SK-N-MC (cell line): ENCODE results near the gene LIN28A.

Experiments
- EZH2 ChIP-seq: fragments of 200-600 bp; sonication (generic); IDR thresholded peaks from one replicate; pipeline ENCODE4 v1.6.1; 2017; ENCODE audit warnings: antibody characterized with exemption
- FOXP2 ChIP-seq: optimal IDR thresholded peaks from 2 replicates; pipeline ENCODE3; 2011; ENCODE audit warnings: mild to moderate bottlenecking, moderate library complexity; ENCODE audit not compliant: insufficient read depth; ENCODE audit errors: extremely low read length, control extremely low read depth
- POLR2AphosphoS5 ChIP-seq: IDR thresholded peaks from 2 replicates; pipeline ENCODE4 v1.6.1; 2012; ENCODE audit warnings: mild to moderate bottlenecking, low read depth, low read length, borderline replicate concordance

DNA sequence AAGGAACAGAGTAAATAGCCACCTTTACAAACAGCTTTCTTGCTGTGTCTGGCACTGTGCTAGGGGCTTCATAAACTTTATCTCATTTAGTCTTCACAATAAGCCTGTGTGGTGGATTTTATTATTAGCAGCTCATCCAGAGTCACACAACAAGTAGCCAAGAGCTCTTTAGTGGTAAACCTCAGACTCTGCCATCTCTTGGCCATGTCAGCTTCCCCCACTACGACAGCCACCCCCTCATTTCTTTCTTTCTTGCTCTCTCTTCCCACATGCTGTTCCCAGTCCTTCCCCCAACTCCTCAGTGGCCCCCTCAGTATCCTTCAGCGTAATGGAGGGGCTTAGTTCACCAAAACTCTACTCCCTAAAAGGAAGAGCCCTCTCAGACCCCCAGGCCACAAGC is 36.8 kb upstream of the LIN28A start:
- no peak for TF ChIP-seq POLR2AphosphoS5
- TF ChIP-seq EZH2: no peak
- TF ChIP-seq FOXP2: no peak
